HG03097 (cell line): ENCODE data around the gene ZNF26.
A peak's percentile ranks its signal among the peaks of the same experiment; 100 is the strongest.
"Not testable (repeated sequence)": the region's sequence is repeated elsewhere in the genome, so short reads cannot be mapped to it uniquely, and the experiment has no call there.

Experiments
- ATAC-seq: cut with Tn5 transposase; IDR thresholded peaks from one replicate; pipeline ENCODE4 v1.9.1; 2021; ENCODE audit not compliant: unreplicated experiment, low FRiP score

ZNF26 gene, protein sequence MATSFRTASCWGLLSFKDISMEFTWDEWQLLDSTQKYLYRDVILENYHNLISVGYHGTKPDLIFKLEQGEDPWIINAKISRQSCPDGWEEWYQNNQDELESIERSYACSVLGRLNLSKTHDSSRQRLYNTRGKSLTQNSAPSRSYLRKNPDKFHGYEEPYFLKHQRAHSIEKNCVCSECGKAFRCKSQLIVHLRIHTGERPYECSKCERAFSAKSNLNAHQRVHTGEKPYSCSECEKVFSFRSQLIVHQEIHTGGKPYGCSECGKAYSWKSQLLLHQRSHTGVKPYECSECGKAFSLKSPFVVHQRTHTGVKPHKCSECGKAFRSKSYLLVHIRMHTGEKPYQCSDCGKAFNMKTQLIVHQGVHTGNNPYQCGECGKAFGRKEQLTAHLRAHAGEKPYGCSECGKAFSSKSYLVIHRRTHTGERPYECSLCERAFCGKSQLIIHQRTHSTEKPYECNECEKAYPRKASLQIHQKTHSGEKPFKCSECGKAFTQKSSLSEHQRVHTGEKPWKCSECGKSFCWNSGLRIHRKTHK

DNA sequence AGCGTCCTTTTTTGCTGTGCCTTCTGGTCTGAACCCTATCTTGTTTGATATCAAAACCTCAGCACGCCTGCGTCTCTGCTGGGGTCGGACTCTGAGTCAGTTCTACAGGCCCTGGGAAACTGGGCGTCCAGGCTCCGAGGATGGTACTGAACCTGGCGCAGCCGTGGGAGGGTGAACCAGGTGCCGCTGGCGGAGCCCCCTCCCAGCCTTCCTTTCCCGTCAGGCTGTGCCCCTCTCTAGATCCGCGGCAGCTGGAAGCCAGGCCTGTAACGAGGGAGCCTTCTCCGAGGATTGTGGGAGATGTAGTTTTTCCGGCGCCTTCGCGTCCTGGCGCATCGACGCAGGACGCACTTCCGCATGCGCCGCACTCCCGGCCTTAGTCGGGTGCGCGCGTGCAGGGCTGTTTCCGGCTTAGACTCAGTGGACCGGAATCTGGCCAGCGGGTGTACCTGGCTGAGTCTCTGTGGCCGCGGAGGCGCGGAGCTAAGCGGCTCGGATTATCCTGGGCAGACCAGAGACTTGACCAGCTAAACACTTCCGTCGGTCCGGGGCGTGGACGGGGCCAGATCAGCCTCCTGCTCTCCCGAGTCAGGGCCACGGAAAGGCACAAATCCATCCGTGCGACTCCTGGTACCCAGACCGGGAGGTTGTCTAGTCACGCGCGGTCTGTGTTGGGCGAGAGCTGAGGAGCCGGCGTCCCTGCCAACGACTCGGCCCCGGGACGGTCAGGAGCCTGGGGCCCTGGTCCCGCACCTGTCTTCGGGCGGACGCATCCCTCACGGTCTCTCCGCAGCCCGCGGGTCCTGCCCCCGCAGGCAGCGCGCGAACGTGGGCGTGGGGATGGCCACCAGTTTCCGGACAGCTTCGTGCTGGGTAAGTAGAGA is at the start of gene ZNF26:
Gene ZNF26 (plus strand): TSS at position 367 of the 884 bp plus-strand sequence. CDS start 474 bp downstream, at position 841.
- ATAC-seq, result peak; percentile 94

DNA sequence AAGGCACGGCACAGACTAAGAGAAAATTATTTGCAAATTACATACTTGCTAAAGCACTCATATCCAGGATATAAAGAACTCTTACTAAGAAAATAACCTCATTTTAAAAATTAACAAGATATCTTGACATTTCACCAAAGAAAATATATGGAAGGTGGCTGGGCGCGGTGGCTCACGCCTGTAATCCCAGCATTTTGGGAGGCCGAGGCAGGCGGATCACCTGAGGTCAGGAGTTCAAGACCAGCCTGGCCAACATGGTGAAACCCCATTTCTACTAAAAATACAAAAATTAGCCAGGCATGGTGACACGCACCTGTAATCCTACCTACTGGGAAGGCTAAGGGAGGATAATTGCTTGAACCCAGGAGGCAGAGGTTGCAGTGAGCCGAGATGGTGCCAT is 49.2 kb upstream of the ZNF26 start:
- not testable (repeated sequence) for ATAC-seq

DNA sequence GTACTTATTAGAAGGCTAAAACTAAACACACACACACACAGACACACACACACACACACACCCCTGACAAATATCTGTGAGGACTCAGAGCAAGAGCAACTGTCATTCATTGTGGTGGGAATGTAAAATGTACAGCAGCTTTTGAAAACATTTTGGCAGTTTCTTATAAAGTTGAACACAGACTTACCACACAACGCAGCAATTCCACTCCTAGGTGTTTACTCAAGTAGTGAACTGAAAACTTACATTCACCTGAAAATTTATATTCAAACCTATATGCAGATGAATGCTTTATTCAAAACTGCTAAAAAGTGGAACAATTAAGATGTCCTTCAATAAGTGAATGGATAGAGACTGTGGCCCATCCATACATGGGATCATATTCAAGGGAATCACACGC is 48.7 kb upstream of the ZNF26 start:
- no peak for ATAC-seq

DNA sequence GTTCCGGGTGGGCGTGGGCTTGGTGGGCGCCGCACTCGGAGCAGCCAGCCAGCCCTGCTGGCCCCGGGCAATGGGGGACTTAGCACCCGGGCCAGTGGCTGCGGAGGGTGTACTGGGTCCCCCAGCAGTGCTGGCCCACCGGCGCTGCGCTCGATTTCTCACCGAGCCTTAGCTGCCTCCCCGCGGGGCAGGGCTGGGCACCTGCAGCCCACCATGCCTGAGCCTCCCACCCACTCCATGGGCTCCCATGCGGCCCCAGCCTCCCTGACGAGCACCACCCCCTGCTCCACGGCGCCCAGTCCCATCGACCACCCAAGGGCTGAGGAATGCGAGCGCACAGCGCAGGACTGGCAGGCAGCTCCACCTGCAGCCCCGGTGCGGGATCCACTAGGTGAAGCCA is 47.4 kb upstream of the ZNF26 start:
- ATAC-seq, result not testable (repeated sequence)

DNA sequence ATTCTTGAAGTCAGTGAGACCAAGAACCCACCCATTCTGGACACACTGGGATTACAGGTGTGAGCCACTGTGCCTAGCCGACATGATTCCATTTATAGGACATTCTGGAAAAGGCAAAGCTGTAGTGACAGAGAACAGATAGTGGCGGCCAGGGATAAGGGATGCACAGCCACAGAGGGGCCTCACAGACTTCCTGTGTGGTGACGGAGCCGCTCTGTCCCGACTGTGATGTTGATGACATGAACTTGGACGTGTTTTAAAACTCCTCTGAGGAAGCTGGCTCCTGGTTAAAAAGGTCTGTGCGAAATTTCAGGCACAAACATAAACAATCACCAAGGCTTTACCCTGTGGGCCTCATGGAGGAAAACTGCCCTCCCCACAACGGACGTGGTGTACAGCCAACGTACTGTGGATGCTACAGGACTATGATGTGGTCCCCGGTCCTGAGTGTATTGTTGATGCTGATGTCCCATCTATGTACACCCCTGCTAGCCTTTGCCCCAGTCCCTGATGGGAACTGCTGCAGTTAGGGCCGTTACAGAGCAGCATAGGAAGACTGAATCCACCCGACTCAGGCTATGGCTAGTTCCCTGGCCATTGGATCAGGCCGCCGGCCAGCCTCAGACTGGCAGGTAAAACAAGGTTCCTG is 46.0 kb upstream of the ZNF26 start:
- ATAC-seq, result no peak

DNA sequence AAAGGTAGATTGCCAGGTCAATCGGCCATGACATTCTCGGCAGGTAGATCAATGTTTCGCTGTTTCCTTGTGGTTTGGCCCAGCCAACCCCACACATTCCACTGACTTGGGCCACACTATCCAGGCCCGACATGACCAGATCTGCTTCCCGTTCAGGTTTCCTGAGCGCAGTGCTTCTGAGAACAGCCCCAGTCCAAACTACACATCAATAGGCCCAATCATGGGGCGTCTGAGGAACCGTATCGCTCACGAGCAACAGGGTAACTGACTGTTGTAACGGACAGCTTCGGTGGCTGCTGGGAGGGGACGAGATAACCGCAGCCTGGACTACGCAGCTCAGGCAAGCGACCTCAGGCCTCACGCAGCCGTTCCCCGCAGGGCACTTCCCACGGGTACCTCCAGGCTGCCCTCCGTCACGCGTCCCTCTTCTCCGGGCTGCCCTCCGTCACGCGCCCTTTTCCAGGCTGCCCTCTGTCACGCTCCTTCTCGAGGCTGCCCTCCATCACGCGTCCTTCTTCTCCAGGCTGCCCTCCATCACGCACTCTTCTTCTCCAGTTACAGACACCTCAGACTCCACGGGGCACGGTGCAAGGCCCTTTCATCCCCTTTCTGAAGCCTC is 44.7 kb upstream of the ZNF26 start:
- ATAC-seq, result no peak

DNA sequence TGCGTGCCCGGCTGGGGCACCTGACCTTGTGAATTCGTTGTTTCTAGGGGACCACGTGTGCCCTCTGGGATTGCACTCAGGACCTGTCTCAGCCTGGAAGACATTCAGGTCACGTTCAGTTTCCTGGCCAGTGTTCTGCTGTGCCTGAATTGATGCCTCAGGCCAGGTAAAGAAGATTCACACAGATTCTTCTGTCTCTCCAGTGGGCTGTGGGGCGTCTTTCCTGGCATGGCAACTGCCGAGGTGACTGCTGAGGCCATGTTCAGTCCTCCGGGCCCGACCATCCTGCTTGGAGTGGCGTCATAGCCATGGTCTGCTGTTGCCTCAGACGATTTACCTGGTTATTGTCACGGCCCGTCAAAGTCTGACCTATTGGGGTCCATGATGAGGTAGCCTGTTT is 43.6 kb upstream of the ZNF26 start:
- no peak for ATAC-seq

DNA sequence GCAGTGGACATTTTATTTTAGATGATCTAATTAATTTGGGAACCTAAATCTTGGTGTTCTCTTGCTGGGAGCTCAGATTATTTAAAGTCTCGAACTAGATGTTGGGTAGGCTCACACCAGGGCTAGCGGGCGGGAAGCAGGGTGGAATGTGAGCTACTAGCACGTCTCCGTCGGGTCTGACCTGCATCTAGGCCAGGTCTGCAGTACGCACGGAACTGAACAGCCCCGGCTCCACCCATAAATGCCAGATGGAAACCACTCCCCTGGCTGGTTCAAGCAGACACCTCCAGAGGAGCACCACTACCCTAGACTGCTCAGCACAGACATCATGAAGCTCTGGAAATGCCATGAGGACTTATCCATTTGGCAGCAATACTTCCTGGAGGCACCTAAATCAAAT is 40.4 kb upstream of the ZNF26 start:
- ATAC-seq, result no peak

DNA sequence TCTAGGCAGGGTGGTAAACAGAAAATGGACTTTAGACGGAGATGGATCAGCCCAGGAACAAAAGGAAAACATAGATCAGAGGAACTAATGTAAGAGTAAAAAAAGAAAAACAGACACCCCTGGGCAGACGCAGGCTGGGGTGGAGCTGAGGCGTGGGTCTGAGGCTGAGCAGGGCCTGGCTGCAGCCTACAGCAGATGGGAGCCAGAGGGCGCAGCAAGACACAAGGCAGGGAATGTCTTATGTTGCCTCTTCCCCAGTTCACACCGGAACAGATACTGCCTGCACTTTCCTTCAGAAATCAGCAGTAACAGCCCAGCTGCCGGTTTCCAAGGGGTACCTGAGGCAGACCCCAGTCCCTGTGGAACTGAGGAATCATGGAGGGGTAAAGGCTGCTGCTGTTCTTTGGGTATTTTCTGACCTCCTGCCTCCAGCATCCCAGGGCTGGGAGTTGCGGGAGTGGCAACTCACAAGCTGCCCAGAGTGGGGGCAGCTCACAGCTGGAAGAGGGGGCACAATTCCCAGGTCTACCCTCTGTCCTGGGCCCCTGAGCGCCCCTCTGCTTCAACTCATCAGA is 39.8 kb upstream of the ZNF26 start:
- no peak for ATAC-seq

DNA sequence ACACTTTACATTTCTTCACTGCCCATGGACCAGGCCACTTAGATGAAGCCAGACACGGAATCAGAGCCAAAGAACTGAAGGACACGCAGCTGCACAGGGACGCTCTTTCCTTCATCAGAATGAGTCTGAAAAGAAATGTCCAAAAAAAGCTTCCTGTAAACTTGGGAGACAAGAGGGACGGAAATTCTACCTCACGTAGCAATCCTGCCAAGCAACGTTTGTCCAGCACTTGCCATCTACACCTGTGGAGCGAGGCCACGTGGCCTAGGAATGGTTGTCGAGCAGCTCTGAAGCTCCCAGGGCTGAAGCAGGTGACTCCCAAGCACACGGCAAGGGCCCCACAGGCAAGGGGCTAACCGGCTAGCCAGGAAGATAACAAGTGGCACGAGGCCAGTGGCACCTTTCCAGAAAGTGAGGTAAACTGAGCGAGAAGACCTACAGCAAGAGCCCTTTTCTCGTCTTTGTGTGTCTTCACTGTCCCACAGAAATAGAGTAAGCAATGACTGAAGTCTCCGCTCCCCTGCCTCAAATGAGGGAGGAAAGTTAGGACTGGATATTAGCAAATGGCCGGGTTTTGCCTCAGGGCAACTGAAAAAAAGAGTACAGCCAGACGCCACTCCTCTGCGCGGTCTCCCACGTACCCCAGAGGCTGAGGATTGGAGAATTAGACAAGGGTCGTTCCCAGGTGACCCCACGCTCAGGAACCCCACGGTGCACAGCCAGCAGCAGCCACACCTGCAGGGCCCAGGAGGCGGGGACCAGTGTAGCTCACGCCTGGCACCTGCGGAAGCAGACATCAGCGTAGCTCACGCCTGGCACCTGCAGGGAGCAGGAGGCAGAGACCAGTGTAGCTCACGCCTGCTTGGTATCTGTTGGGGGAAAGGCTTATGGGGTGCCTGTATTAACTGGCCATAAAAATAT is 37.8 kb upstream of the ZNF26 start:
- ATAC-seq, result no peak

DNA sequence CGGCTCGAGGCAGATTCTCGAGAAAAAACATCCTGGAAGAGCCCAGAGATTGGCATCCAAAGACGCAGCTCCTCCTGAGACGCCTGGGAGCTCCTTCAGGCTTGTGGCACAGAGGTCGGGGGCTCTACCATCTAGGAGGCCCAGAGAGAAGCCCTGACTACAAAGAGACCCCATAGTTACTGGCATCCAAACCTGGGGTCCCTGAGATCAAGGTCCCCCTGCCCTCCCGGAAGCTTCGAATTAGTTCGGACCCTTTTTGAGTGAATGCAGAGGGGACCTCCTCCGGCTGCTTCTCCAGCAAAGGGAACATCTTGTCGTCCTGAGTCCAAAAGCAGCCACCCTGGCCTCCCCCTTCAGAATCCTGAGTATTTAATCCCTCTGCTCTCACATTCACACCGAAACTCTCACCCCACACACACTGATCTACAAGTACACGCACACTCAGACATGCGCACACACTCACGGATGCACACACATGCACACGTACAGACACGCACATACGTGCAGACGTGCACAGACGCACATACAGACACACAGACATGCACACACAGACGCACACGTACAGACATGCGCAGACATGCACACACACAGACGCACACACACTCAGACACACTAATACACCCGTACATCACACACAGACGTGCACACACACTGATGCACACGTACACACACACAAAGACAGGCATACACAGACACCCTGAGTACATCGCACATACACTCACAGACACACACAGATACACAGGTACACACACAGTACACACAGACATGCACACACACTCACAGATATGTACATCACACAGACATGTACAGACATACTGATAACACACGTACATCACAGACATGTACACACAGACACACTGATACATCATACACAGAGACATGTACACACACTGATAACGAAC is 36.0 kb upstream of the ZNF26 start:
- ATAC-seq, result no peak

DNA sequence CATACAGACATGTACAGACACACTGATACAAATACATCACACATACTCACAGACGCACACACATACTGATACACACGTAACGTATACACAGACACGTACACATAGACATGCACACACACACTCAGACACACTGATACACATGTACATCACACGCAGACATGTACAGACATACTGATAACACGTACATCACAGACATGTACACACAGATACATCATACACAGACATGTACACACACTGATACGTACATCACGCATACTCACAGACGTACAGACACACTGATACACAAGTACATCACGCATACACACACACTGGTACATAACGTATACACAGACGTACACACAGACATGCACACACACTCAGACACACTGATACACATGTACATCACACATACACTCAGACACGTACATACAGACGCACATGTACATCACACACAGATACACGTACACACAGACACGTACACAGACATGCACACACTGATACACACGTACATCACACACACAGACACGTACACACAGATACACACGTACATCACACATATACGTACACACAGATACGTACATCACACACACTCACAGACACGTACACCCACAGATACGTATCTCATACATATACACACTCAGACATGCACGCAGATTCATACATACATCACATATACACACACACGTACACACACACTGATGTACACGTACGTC is 35.2 kb upstream of the ZNF26 start:
- ATAC-seq, result no peak

DNA sequence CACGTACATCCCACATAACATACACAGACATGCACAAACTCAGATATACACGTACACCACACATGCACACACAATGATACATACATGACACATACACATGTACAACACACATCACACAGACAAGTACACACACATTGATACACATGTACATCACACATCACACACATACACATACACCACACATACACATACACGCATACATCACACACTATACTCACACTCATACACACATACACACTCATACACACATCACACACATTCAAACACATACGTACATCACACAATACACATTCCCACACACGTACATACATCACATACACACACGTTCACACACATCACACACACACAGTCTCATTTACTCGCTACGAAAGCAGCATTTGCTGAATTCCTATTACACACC is 34.5 kb upstream of the ZNF26 start:
- no peak for ATAC-seq

DNA sequence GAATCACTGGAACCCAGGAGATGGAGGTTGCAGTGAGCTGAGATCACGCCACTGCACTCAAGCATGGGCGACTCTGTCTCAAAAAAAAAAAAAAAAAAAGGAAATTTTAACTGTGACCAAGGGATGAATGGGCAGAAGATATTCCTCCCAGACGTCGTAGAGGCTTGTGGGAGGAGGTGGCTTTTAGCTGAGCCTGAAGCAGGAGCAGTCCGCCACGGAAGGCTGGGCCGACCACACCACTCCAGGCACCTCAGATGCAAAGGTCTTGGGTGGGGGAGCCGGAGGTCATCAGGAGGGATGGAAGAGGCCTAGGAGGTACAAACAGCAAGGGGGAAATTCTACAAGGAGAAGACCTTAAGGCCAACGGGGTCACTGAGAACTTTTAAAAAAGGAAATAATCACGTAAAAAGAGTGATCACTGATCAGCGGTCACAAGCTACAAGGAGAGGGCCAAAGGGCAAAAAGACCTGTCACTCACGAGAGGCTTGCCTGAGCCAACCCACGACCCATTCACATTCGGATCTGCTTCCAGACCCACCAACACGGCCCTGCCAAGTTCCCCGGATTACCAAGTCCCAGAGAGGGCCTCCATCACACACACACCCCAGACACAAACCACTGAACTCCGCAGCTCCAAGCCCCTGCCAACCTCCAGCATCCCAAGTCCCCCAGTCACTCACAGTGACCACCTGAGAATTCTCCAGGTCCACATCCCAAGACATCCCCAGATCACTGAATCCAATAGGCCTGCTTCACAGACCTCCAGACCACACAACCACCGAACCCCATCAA is 33.6 kb upstream of the ZNF26 start:
- no peak for ATAC-seq

DNA sequence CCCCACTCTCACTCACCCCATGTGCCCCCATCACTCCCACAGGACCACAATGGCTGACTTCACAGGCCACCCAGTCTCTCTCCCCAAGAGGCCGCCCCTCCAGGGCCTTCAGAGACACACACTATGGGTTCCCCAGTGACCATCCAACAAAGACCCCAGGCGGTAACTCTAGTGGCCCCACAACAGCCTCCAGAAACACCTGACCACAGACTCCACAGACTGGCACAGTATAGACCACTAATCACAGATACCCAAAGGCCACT is 33.1 kb upstream of the ZNF26 start:
- no peak for ATAC-seq

DNA sequence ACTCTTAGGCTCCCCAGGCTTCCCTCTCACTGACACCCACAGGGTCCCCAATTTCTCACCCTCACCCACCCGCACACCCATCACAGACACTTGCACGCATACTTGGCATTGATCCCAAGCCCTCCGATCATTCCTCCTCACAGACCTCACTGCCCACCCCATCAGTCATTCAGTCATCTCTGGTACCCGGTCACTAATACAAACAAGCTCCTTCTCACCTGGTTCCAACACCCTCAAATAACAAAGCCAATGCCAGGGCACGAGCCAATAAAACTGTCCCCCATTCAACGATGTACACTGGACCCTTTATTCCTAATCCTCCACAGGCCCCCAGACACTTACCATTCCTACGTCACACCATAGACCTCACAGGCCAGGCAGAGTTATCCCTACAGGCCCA is 32.4 kb upstream of the ZNF26 start:
- no peak for ATAC-seq

DNA sequence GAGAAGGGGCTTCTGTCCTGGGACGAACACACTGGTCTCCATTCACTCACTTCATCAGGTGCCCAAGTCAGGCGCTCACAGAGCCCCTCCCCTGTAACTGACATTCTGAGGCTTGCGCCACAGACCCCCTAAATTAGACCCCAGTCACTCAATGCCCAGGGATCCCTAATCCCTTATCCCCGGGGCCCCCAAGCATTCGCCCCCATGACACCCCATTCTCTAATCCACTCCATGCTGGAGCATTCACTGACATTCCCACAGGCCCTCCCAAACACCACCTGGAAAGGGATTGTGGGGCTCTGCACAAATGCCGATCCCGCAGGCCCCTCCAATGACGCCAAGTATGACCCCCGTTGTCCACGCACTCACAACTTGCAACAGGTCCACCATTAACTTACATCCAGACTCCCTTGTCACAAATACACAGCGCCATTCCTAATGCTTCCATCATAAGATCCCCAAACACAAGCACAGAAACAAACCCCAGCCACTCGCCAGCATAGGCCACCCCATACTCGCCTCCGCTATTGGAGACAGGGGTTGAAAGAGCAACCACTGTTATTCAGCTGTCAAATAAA is 31.6 kb upstream of the ZNF26 start:
- ATAC-seq, result no peak
